Left lung (tissue), 10 donors: ENCODE measurements around the gene CCDC92B. TPM values are rescaled to one million over a fixed set of nuclear protein-coding genes. Genes with fewer than 3 reads are reported as not detected.
"Not testable (repeated sequence)": the region's sequence is repeated elsewhere in the genome, so short reads cannot be mapped to it uniquely, and the experiment has no call there.

ENCODE experiments used
- ATAC-seq: fragments of 200-7000 bp; cut with Tn5 transposase; one replicate; pipeline ENCODE4 v1.9.1; 2020; ENCODE audit warnings: moderate library complexity
- DNase-seq, 4 donors: peaks; one replicate each; pipeline ENCODE4 v3.0.0-alpha.2; 2013 to 2020
- H3K27ac ChIP-seq, 2 donors: fragments of 200-600 bp; sonication (generic) in 1 of 2; one replicate each; pipeline versions ENCODE4 v1.5.0 to v1.8.0; 2020 to 2021
- H3K27me3 ChIP-seq, 2 donors: fragments of 200-600 bp; sonication (generic) in 1 of 2; one replicate each; pipeline versions ENCODE4 v1.5.0 to v1.8.0; 2020 to 2021
- H3K36me3 ChIP-seq, 2 donors: fragments of 200-600 bp; sonication (generic) in 1 of 2; one replicate each; pipeline versions ENCODE4 v1.5.0 to v1.8.0; 2020 to 2021
- H3K4me1 ChIP-seq, 2 donors: fragments of 200-600 bp; one replicate each; pipeline ENCODE4 v1.8.0; 2021
- H3K4me3 ChIP-seq, 2 donors: fragments of 200-600 bp; sonication (generic) in 1 of 2; one replicate each; pipeline versions ENCODE4 v1.5.0 to v1.8.0; 2020 to 2021; ENCODE audit warnings: mild to moderate bottlenecking in 1 of 2
- H3K9me3 ChIP-seq, 2 donors: fragments of 200-600 bp; sonication (generic) in 1 of 2; one replicate each; pipeline versions ENCODE4 v1.5.0 to v1.8.0; 2020 to 2021
- CTCF ChIP-seq, 2 donors: fragments of 200-600 bp; sonication (generic) in 1 of 2; IDR thresholded peaks; one replicate each; pipeline versions ENCODE4 v1.5.0 to v1.8.0; 2021; ENCODE audit warnings: antibody characterized with exemption in 2 of 2
- intact Hi-C, 2 donors: fragments of 100-400 bp; cut with DNase I; formaldehyde crosslinking; loops; one replicate each; pipeline versions ENCODE4 v1.11.2 to v1.14.2; 2022
- polyA plus RNA-seq, 6 donors: library from polyadenylated mRNA; unstranded; fragments of 120-200 nt; gene quantifications; one replicate each; pipeline ENCODE4 v1.2.1, GENCODE V29; 2013; ENCODE audit not compliant: insufficient read length in 6 of 6
- total RNA-seq, 2 donors: library from RNA; stranded (reverse); fragmentation: NEBNext Ultra II Directional; extraction: Animal tissue kit (Norgen Biotek cat#: 25700); gene quantifications; one replicate each; pipeline ENCODE4 v1.2.1, GENCODE V29; 2021
- donor health status: DM: no; HTN: yes; CAD: no.
- donor health status: DM: no; HTN: no; CAD: no.

The CCDC92B gene
- total and polyA plus RNA-seq, 8 donors, result 0.15 to 0.41 (median 0.25) TPM

GRCh38 chr17:2783310-2784030 is 34.0 kb upstream of the CCDC92B start:
- Histone ChIP-seq H3K27me3 (peaks cover 0 to 37% of the 10 kb centered on the region in 2 donors), H3K4me1 (peaks cover 0 to 7% of the 10 kb centered on the region in 2 donors), H3K27ac (no peak overlapping the region), H3K9me3 (no peaks in the 10 kb centered on the region), H3K36me3 (no peaks in the 10 kb centered on the region), H3K4me3 (no peak overlapping the region)
- intact Hi-C loops, result no loop called here
- DNase-seq (no peak), ATAC-seq (no peak)
- TF ChIP-seq CTCF (IDR thresholded peaks at IDR 0.05), result no peak

GRCh38 chr17:2782055-2782454 is 32.6 kb upstream of the CCDC92B start:
- Histone ChIP-seq H3K27ac (no peak overlapping the region), H3K4me3 (no peak overlapping the region), H3K27me3 (peaks cover 6 to 49% of the 10 kb centered on the region in 2 donors), H3K36me3 (no peaks in the 10 kb centered on the region), H3K4me1 (peaks cover 0 to 9% of the 10 kb centered on the region in 2 donors), H3K9me3 (no peaks in the 10 kb centered on the region)
- TF ChIP-seq CTCF (IDR thresholded peaks at IDR 0.05), result no peak
- ATAC-seq (no peak), DNase-seq (no peak)
- intact Hi-C loops, result no loop called here

GRCh38 chr17:2781598-2781997 is 32.1 kb upstream of the CCDC92B start:
- H3K27me3 ChIP-seq, result peaks cover 10 to 49% of the 10 kb centered on the region in 2 donors
- H3K4me3 ChIP-seq, H3K36me3 ChIP-seq, H3K27ac ChIP-seq, DNase-seq, ATAC-seq, intact Hi-C loops, H3K9me3 ChIP-seq: not testable (repeated sequence)
- peaks cover 0 to 12% of the 10 kb centered on the region in 2 donors for H3K4me1 ChIP-seq

DNA sequence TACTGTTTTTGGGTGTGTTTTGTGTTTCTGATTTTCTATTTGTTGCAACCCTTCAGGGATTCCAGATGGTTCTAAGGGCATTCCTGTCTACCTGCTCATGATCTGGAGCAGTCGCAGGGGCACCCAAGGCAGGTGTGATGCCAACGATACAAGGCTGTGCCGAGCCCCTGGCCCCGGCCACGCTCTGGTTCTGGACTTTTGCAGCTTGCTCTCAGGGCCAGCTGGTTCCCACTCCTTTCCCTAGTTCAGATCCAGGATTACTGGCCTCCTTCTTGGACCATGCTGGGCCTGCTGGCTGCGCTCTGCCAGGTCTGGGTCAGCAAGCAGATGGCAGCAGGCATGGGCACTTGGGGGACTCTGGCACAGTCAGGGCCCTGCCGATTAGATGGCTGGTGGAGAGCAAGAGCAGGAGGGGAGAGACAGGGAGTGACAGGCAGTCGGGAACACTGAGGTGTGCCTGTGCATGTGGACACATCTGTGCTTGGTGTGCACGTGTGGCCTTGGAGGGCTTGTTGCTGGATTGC is 31.5 kb upstream of the CCDC92B start:
- DNase-seq (no peak), ATAC-seq (no peak)
- Histone ChIP-seq H3K4me3 (no peak overlapping the region), H3K27ac (no peak overlapping the region), H3K4me1 (peaks cover 0 to 6% of the 10 kb centered on the region in 2 donors), H3K9me3 (no peaks in the 10 kb centered on the region), H3K36me3 (no peaks in the 10 kb centered on the region), H3K27me3 (peaks cover 14 to 49% of the 10 kb centered on the region in 2 donors)
- intact Hi-C loops, result no loop called here
- no peak for TF ChIP-seq CTCF (IDR thresholded peaks at IDR 0.05)

DNA sequence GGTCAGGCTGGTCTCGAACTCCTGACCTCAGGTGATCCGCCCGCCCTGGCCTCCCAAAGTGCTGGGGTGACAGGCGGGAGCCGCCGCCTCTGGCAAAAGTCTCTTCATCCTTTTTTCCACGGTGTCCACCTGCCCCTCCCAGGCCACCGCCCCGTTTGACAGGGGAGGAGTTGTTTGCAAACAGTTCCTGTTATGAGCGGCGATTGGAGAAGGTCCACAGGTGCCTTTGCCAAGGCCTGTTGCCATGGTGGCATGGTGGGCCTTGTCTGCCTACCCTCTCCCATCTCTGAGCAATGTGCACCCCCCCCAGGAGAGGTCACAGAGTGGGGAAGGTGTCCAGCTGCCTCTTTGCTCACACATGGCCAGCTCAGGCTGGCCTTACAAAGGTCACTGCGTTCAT is 30.8 kb upstream of the CCDC92B start:
- Histone ChIP-seq H3K4me1 (peaks cover 0 to 6% of the 10 kb centered on the region in 2 donors), H3K27ac (no peak overlapping the region), H3K36me3 (no peaks in the 10 kb centered on the region), H3K4me3 (no peak overlapping the region), H3K9me3 (no peaks in the 10 kb centered on the region), H3K27me3 (peaks cover 21 to 55% of the 10 kb centered on the region in 2 donors)
- intact Hi-C loops, result no loop called here
- no peak for DNase-seq
- no peak for TF ChIP-seq CTCF (IDR thresholded peaks at IDR 0.05)
- no peak for ATAC-seq
